Smooth muscle cell of bladder (primary cell): ENCODE data around the gene SWT1. TPM values are rescaled to one million over a fixed set of nuclear protein-coding genes. Genes with fewer than 3 reads are reported as not detected.

Source experiments
- total RNA-seq: library from RNA; depleted of rRNA; stranded (reverse); fragments of >200 nt; gene quantifications from 2 replicates; pipeline ENCODE4 v1.2.3, GENCODE V29; 2014

The SWT1 gene
- total RNA-seq, result 4.1 and 4.5 TPM in 2 replicates

GRCh38 chr1:185156854-185157598 is at the start of gene SWT1, which contains the start of gene TRMT1L:
SWT1 (plus strand) TSS chr1:185157167; CDS start chr1:185160842, 3,675 bp downstream.
TRMT1L (minus strand) TSS chr1:185156953; CDS start chr1:185156712, 241 bp downstream.

GRCh38 chr1:185317034-185317885 is 160.3 kb downstream of the SWT1 start, which contains the start of gene IVNS1ABP:
IVNS1ABP (minus strand) TSS chr1:185317243; CDS start chr1:185309493, 7,750 bp downstream.

Other genes with a start within 250 kb of the SWT1 start
- gene NIBAN1, start 182.7 kb upstream of the SWT1 start, total RNA-seq, result 52.6 and 68.2 TPM in 2 replicates
- 18.1 and 23.2 TPM in 2 replicates for gene RNF2, start 111.6 kb upstream of the SWT1 start, total RNA-seq
- 21.0 and 21.9 TPM in 2 replicates for gene TRMT1L, start 214 bp upstream of the SWT1 start, total RNA-seq
- 37.0 and 69.3 TPM in 2 replicates for gene IVNS1ABP, start 160.1 kb downstream of the SWT1 start, total RNA-seq